Neural crest cell (in vitro differentiated cells): Measurements from ENCODE around the gene ANKRD28. TPM values are rescaled to one million over a fixed set of nuclear protein-coding genes. Genes with fewer than 3 reads are reported as not detected.

Source experiments
- DNase-seq: peaks from one replicate; pipeline ENCODE4 v3.0.0; 2021; ENCODE audit warnings: low read depth, mixed read lengths, low spot score
- H3K27ac Mint-ChIP-seq: one replicate; pipeline ENCODE4 v1.8.0; 2021; ENCODE audit warnings: mild to moderate bottlenecking, mixed read lengths; ENCODE audit not compliant: unreplicated experiment
- H3K27me3 Mint-ChIP-seq: 2 replicates; pipeline ENCODE4 v1.8.0; 2021; ENCODE audit warnings: low read depth, mild to moderate bottlenecking, mixed read lengths
- H3K36me3 Mint-ChIP-seq: 2 replicates; pipeline ENCODE4 v1.8.0; 2021; ENCODE audit warnings: low read depth, mild to moderate bottlenecking, mixed read lengths
- H3K4me1 Mint-ChIP-seq: 2 replicates; pipeline ENCODE4 v1.8.0; 2021; ENCODE audit warnings: mixed read lengths
- H3K4me3 Mint-ChIP-seq: one replicate; pipeline ENCODE4 v1.8.0; 2021; ENCODE audit warnings: mild to moderate bottlenecking, mixed read lengths
- H3K9me3 Mint-ChIP-seq: 2 replicates; pipeline ENCODE4 v1.8.0; 2021; ENCODE audit warnings: mixed read lengths
- total RNA-seq: library from RNA; stranded (reverse); gene quantifications from 2 replicates; pipeline ENCODE4 v1.2.1, GENCODE V29; 2021
- TF ChIP-seq, protein P1 (sequence below): fragments of 200-600 bp; sonication (generic); conservative IDR thresholded peaks from 2 replicates; pipeline ENCODE4 v1.5.0; 2021; ENCODE audit warnings: antibody characterized with exemption, mild to moderate bottlenecking

ANKRD28 gene
- total RNA-seq, 1 donor from 2014 or later: 34.6 TPM

DNA sequence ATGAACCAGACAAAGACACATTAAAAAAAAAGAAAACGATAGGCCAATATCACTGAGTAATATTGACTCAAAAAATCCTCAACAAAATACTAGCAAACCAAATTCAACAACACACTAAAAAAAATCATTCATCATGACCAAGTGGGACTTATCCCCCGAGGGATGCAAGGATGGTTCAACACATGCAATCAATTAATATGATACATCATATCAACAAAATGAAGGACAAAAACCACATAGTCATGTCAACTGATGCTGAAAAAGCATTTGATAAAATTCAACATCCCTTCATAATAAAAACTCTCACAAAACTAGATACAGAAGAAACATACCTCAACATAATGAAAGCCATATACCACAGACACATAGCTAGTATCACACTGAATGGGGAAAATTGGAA is 41.8 kb upstream of the ANKRD28 start:
- no peak overlapping the region for H3K27ac Mint-ChIP-seq
- TF ChIP-seq, protein P1, sequence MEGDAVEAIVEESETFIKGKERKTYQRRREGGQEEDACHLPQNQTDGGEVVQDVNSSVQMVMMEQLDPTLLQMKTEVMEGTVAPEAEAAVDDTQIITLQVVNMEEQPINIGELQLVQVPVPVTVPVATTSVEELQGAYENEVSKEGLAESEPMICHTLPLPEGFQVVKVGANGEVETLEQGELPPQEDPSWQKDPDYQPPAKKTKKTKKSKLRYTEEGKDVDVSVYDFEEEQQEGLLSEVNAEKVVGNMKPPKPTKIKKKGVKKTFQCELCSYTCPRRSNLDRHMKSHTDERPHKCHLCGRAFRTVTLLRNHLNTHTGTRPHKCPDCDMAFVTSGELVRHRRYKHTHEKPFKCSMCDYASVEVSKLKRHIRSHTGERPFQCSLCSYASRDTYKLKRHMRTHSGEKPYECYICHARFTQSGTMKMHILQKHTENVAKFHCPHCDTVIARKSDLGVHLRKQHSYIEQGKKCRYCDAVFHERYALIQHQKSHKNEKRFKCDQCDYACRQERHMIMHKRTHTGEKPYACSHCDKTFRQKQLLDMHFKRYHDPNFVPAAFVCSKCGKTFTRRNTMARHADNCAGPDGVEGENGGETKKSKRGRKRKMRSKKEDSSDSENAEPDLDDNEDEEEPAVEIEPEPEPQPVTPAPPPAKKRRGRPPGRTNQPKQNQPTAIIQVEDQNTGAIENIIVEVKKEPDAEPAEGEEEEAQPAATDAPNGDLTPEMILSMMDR: no peak
- DNase-seq: no peak
- H3K9me3 Mint-ChIP-seq: peaks cover 22% of the 10 kb centered on the region
- no peaks in the 10 kb centered on the region for H3K27me3 Mint-ChIP-seq
- H3K4me3 Mint-ChIP-seq: no peak overlapping the region
- H3K36me3 Mint-ChIP-seq: peaks cover 36% of the 10 kb centered on the region
- no peaks in the 10 kb centered on the region for H3K4me1 Mint-ChIP-seq

DNA sequence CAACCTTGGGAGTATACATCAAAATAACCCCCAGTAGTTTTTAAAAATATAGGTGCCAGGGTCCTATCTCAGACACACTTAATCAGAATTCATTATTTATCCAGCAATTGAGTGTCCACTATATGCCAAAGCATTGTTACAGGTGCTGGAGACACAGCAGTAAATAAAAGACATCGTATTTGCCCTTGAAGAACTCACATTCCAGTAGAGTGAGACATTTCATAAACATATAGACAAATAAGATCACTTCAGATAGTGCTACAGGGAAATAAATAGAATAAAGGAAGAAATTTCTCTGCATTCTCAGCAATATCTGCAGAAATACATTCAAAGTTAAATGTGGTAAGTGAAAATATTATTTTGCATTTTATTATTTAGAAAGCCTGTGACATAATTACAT is 34.1 kb upstream of the ANKRD28 start:
- Mint-ChIP-seq H3K36me3 (peaks cover 2% of the 10 kb centered on the region), H3K4me1 (no peaks in the 10 kb centered on the region), H3K27me3 (no peaks in the 10 kb centered on the region), H3K9me3 (no peaks in the 10 kb centered on the region), H3K4me3 (no peak overlapping the region), H3K27ac (no peak overlapping the region)
- no peak for DNase-seq
- TF ChIP-seq, protein P1: no peak

DNA sequence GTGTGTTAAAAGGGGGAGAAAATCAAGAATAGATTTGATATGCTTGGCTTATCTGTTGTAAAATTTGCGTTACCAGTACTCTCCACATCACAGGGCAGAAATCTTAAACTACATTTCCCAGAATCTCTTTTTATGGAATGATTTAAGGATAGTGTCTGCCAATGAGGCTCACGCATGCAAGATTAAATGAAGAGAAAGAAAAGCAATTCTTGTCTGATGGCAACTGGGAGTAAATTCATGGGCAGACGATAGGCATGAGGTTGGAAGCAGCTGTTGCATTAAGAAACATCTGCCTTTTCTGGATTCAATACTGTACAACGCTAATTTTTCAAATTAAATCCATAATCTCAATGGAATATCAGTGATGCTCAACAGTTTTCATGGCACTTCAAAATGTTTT is 27.2 kb upstream of the ANKRD28 start:
- no peak for DNase-seq
- TF ChIP-seq, protein P1: no peak
- no peaks in the 10 kb centered on the region for H3K36me3 Mint-ChIP-seq
- H3K4me3 Mint-ChIP-seq: no peak overlapping the region
- no peak overlapping the region for H3K27ac Mint-ChIP-seq
- H3K27me3 Mint-ChIP-seq: no peaks in the 10 kb centered on the region
- H3K9me3 Mint-ChIP-seq: no peaks in the 10 kb centered on the region
- peaks cover 12% of the 10 kb centered on the region for H3K4me1 Mint-ChIP-seq

DNA sequence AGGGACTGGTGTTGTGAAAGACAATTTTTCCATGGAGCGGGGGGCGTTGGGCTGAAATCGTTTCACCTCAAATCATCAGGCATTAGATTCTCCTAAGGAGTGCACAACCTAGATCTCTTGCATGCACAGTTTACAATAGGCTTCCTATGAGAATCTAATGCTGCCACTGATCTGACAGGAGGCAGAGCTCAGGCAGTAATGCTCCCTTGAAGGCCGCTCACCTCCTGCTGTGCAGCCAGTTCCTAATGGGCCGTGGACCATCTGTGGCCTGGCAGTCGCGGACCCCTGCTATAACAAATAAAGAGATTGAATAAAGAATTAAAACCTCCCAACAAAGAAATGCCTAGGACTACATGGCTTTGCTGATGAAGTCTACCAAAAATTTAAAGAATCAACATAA is 25.3 kb upstream of the ANKRD28 start:
- no peak for DNase-seq
- TF ChIP-seq, protein P1: no peak
- peaks cover 12% of the 10 kb centered on the region for H3K4me1 Mint-ChIP-seq
- no peak overlapping the region for H3K4me3 Mint-ChIP-seq
- no peaks in the 10 kb centered on the region for H3K27me3 Mint-ChIP-seq
- no peaks in the 10 kb centered on the region for H3K36me3 Mint-ChIP-seq
- no peaks in the 10 kb centered on the region for H3K9me3 Mint-ChIP-seq
- peak overlapping the region; percentile 65 for H3K27ac Mint-ChIP-seq

DNA sequence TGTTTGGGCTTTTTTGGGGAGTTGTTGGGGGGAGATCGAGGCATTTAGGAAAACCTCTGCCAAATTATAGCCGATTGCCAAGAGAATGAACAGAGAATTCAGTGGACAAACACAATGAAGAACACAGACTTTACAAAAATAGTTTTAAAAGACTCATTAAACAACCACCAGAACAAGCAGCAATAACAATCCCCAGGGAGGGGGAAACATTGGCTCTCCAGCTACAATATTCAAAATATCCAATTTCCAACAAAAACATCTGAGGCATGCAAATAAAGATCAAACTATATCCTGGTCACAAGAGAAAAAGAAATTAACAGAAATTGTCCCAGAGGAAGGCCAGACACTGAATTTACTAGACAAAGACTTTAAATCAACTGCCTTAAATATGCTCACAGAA is 24.5 kb upstream of the ANKRD28 start:
- TF ChIP-seq, protein P1: no peak
- H3K9me3 Mint-ChIP-seq: no peaks in the 10 kb centered on the region
- H3K27me3 Mint-ChIP-seq: no peaks in the 10 kb centered on the region
- H3K27ac Mint-ChIP-seq: no peak overlapping the region
- no peak overlapping the region for H3K4me3 Mint-ChIP-seq
- H3K36me3 Mint-ChIP-seq: no peaks in the 10 kb centered on the region
- no peak for DNase-seq
- peaks cover 12% of the 10 kb centered on the region for H3K4me1 Mint-ChIP-seq

DNA sequence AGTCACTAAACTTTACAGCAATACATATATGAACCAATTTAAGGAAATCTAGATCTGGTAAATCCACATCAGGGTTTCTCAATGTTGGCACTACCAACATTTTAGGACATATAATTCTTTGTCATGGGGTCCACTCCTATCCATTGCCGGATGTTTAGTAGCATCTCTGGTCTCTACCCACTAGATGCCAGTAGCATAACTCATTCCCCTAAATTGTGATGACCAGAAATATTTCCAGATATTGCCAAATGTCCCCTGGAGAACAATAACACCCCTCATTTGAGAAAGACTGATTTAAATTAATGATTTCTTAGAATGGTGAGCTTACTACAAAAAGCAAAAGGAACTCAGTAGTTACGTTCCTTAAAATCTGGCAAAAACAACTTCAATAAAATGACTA is 23.1 kb upstream of the ANKRD28 start:
- Mint-ChIP-seq H3K4me3 (no peak overlapping the region), H3K4me1 (peaks cover 12% of the 10 kb centered on the region), H3K27me3 (no peaks in the 10 kb centered on the region), H3K36me3 (no peaks in the 10 kb centered on the region), H3K9me3 (no peaks in the 10 kb centered on the region), H3K27ac (no peak overlapping the region)
- no peak for DNase-seq
- TF ChIP-seq, protein P1: no peak
